KOPT-K1 (cell line): Measurements from ENCODE around the gene ITGA11.

ENCODE experiments used
- H3K27ac ChIP-seq: fragments of 200-600 bp; sonication (generic); 2 replicates; pipeline ENCODE4 v1.5.1; 2016; ENCODE audit warnings: antibody characterized with exemption, mild to moderate bottlenecking, low read depth, low read length; ENCODE audit not compliant: poor library complexity, severe bottlenecking
- H3K36me3 ChIP-seq: fragments of 200-600 bp; sonication (generic); 2 replicates; pipeline ENCODE4 v1.5.1; 2017; ENCODE audit warnings: antibody characterized with exemption, mild to moderate bottlenecking, low read length, moderate library complexity; ENCODE audit not compliant: insufficient read depth
- H3K9me3 ChIP-seq: fragments of 200-600 bp; sonication (generic); 2 replicates; pipeline ENCODE4 v1.5.1; 2017; ENCODE audit warnings: antibody characterized with exemption, low read length, mild to moderate bottlenecking; ENCODE audit not compliant: insufficient read depth, poor library complexity, severe bottlenecking

The ITGA11 gene

GRCh38 chr15:68311464-68311835, 120.5 kb downstream of the ITGA11 start:
- no peak overlapping the region for H3K27ac ChIP-seq
- H3K36me3 ChIP-seq = no peaks in the 10 kb centered on the region
- no peaks in the 10 kb centered on the region for H3K9me3 ChIP-seq

- no peaks in the 10 kb centered on the region for H3K36me3 ChIP-seq
- H3K9me3 ChIP-seq = no peaks in the 10 kb centered on the region
- H3K27ac ChIP-seq = no peak overlapping the region
These were observed 121.0 kb downstream of the ITGA11 start for GRCh38 chr15:68310804-68311463.

GRCh38 chr15:68310178-68310803, 121.7 kb downstream of the ITGA11 start:
- Histone ChIP-seq H3K27ac (no peak overlapping the region), H3K36me3 (no peaks in the 10 kb centered on the region), H3K9me3 (no peaks in the 10 kb centered on the region)

- H3K27ac ChIP-seq = no peak overlapping the region
- no peaks in the 10 kb centered on the region for H3K9me3 ChIP-seq
- no peaks in the 10 kb centered on the region for H3K36me3 ChIP-seq
These were observed 122.9 kb downstream of the ITGA11 start for GRCh38 chr15:68309024-68309423.

- Histone ChIP-seq H3K36me3 (no peaks in the 10 kb centered on the region), H3K9me3 (no peaks in the 10 kb centered on the region)
These were observed 124.6 kb downstream of the ITGA11 start for GRCh38 chr15:68307131-68307928.

GRCh38 chr15:68305420-68305871, 126.5 kb downstream of the ITGA11 start:
- no peaks in the 10 kb centered on the region for H3K36me3 ChIP-seq
- no peaks in the 10 kb centered on the region for H3K9me3 ChIP-seq
- no peak overlapping the region for H3K27ac ChIP-seq

More at GRCh38 chr15:68307131-68307928, 124.6 kb downstream of the ITGA11 start:
- H3K27ac ChIP-seq = no peak overlapping the region

- H3K36me3 ChIP-seq = no peaks in the 10 kb centered on the region
- no peaks in the 10 kb centered on the region for H3K9me3 ChIP-seq
- no peak overlapping the region for H3K27ac ChIP-seq
These were observed 127.2 kb downstream of the ITGA11 start for GRCh38 chr15:68304589-68305337.

GRCh38 chr15:68303560-68304436, 128.2 kb downstream of the ITGA11 start:
- Histone ChIP-seq H3K27ac (no peak overlapping the region), H3K36me3 (no peaks in the 10 kb centered on the region), H3K9me3 (no peaks in the 10 kb centered on the region)

- H3K27ac ChIP-seq = no peak overlapping the region
- no peaks in the 10 kb centered on the region for H3K36me3 ChIP-seq
- no peaks in the 10 kb centered on the region for H3K9me3 ChIP-seq
These were observed 128.8 kb downstream of the ITGA11 start for GRCh38 chr15:68303134-68303533.

- Histone ChIP-seq H3K36me3 (0 out of 2 replicates have a peak, but pooled peaks cover under 1% of the 10 kb centered on the region), H3K9me3 (no peaks in the 10 kb centered on the region), H3K27ac (no peak overlapping the region)
These were observed 129.2 kb downstream of the ITGA11 start for GRCh38 chr15:68302729-68303128.

GRCh38 chr15:68301301-68301700, 130.7 kb downstream of the ITGA11 start:
- no peak overlapping the region for H3K27ac ChIP-seq
- H3K36me3 ChIP-seq = 0 out of 2 replicates have a peak, but pooled peaks cover 10% of the 10 kb centered on the region
- H3K9me3 ChIP-seq = no peaks in the 10 kb centered on the region

GRCh38 chr15:68300115-68300940, 131.6 kb downstream of the ITGA11 start:
- Histone ChIP-seq H3K36me3 (0 out of 2 replicates have a peak, but pooled peaks cover 15% of the 10 kb centered on the region), H3K9me3 (no peaks in the 10 kb centered on the region), H3K27ac (no peak overlapping the region)

- peak overlapping the region; percentile 64 for H3K27ac ChIP-seq
- H3K9me3 ChIP-seq = no peaks in the 10 kb centered on the region
- H3K36me3 ChIP-seq = peaks cover 18% of the 10 kb centered on the region; the same call in 1 of the 2 replicates
These were observed 132.5 kb downstream of the ITGA11 start for GRCh38 chr15:68299436-68299835.
